Panc1 (cell line): ENCODE measurements around the gene SLC48A1.

Source experiments
- POLR2AphosphoS5 ChIP-seq: IDR thresholded peaks from 2 replicates; pipeline ENCODE4 v1.6.1; 2012; ENCODE audit warnings: mild to moderate bottlenecking, low read depth, low read length, moderate library complexity
- REST ChIP-seq, 2 experiments: IDR thresholded peaks; 2 replicates each; pipeline ENCODE4 v1.6.1; 2011 to 2012; ENCODE audit warnings: low read depth in 2 of 2, control low read depth in 1 of 2, low read length in 1 of 2, mild to moderate bottlenecking in 1 of 2, moderate library complexity in 1 of 2; ENCODE audit not compliant: insufficient read depth in 1 of 2
- TF ChIP-seq, protein P1 (sequence below): fragments of 450-650 bp; IDR thresholded peaks from 2 replicates; pipeline ENCODE4 v1.5.1; 2017; ENCODE audit warnings: mild to moderate bottlenecking

GRCh38 chr12:47733142-47733541, 39.9 kb upstream of the SLC48A1 start:
- TF ChIP-seq, protein P1, sequence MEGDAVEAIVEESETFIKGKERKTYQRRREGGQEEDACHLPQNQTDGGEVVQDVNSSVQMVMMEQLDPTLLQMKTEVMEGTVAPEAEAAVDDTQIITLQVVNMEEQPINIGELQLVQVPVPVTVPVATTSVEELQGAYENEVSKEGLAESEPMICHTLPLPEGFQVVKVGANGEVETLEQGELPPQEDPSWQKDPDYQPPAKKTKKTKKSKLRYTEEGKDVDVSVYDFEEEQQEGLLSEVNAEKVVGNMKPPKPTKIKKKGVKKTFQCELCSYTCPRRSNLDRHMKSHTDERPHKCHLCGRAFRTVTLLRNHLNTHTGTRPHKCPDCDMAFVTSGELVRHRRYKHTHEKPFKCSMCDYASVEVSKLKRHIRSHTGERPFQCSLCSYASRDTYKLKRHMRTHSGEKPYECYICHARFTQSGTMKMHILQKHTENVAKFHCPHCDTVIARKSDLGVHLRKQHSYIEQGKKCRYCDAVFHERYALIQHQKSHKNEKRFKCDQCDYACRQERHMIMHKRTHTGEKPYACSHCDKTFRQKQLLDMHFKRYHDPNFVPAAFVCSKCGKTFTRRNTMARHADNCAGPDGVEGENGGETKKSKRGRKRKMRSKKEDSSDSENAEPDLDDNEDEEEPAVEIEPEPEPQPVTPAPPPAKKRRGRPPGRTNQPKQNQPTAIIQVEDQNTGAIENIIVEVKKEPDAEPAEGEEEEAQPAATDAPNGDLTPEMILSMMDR = no peak
- TF ChIP-seq REST (IDR thresholded peaks at IDR 0.05; ENCODE audit: insufficient read depth in 1 of 2, low read depth in 2 of 2, low read length in 1 of 2) (no peak), POLR2AphosphoS5 (no peak)
